ENCODE data around the gene SLC20A1. TPM values are rescaled to one million over a fixed set of nuclear protein-coding genes. Genes with fewer than 3 reads are reported as not detected.

Gene SLC20A1
- total RNA-seq, 1 donor from 2014 or later: 96.7 TPM

- FAIRE-seq (no peak), DNase-seq (ENCODE audit: low read depth) (no peak)
- H3K27ac ChIP-seq (ENCODE audit: low read depth, low read length): no peak overlapping the region
- H3K9ac ChIP-seq (ENCODE audit: low read length): no peak overlapping the region
- H3K36me3 ChIP-seq (ENCODE audit: insufficient read depth, low read length): no peaks in the 10 kb centered on the region
- no peaks in the 10 kb centered on the region for H3K9me3 ChIP-seq (ENCODE audit: insufficient read depth, low read depth, low read length)
- H4K20me1 ChIP-seq (ENCODE audit: insufficient read depth, low read length): no peaks in the 10 kb centered on the region
- H3K4me1 ChIP-seq (ENCODE audit: insufficient read depth, low read length): no peaks in the 10 kb centered on the region
- no peak overlapping the region for H2AFZ ChIP-seq (ENCODE audit: low read depth, low read length)
- no peaks in the 10 kb centered on the region for H3K36me3 Mint-ChIP-seq (ENCODE audit: low read depth, unreplicated experiment)
- H3K27me3 Mint-ChIP-seq (ENCODE audit: low read depth, unreplicated experiment): peaks cover 3% of the 10 kb centered on the region
- no peaks in the 10 kb centered on the region for H3K79me2 ChIP-seq (ENCODE audit: insufficient read depth, low read length)
- no peaks in the 10 kb centered on the region for H3K4me1 Mint-ChIP-seq (ENCODE audit: low read depth, unreplicated experiment)
- H3K4me3 ChIP-seq (ENCODE audit: insufficient read depth, low read depth, low read length): no peak overlapping the region
- H3K27me3 ChIP-seq (ENCODE audit: insufficient read depth, low read length): no peaks in the 10 kb centered on the region
- no peaks in the 10 kb centered on the region for H3K9me3 Mint-ChIP-seq (ENCODE audit: unreplicated experiment)
- no peak overlapping the region for H3K27ac Mint-ChIP-seq (ENCODE audit: unreplicated experiment)
- no peak for TF ChIP-seq EZH2 (IDR thresholded peaks at IDR 0.05; ENCODE audit: insufficient read depth, low read length)
- TF ChIP-seq, protein P1, sequence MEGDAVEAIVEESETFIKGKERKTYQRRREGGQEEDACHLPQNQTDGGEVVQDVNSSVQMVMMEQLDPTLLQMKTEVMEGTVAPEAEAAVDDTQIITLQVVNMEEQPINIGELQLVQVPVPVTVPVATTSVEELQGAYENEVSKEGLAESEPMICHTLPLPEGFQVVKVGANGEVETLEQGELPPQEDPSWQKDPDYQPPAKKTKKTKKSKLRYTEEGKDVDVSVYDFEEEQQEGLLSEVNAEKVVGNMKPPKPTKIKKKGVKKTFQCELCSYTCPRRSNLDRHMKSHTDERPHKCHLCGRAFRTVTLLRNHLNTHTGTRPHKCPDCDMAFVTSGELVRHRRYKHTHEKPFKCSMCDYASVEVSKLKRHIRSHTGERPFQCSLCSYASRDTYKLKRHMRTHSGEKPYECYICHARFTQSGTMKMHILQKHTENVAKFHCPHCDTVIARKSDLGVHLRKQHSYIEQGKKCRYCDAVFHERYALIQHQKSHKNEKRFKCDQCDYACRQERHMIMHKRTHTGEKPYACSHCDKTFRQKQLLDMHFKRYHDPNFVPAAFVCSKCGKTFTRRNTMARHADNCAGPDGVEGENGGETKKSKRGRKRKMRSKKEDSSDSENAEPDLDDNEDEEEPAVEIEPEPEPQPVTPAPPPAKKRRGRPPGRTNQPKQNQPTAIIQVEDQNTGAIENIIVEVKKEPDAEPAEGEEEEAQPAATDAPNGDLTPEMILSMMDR (IDR thresholded peaks at IDR 0.05; ENCODE audit: insufficient read depth, low read depth, low read length): no peak
- no peak overlapping the region for H3K4me3 Mint-ChIP-seq (ENCODE audit: unreplicated experiment)
- H3K4me2 ChIP-seq (ENCODE audit: low read length): no peak overlapping the region
Measured at GRCh38 chr2:112673008-112673407, 27.3 kb downstream of the SLC20A1 start.

- Mint-ChIP-seq H3K4me3 (ENCODE audit: unreplicated experiment) (no peak overlapping the region), H3K9me3 (ENCODE audit: unreplicated experiment) (no peaks in the 10 kb centered on the region), H3K4me1 (ENCODE audit: low read depth, unreplicated experiment) (no peaks in the 10 kb centered on the region), H3K36me3 (ENCODE audit: low read depth, unreplicated experiment) (no peaks in the 10 kb centered on the region), H3K27me3 (ENCODE audit: low read depth, unreplicated experiment) (peaks cover 3% of the 10 kb centered on the region), H3K27ac (ENCODE audit: unreplicated experiment) (no peak overlapping the region)
- no peaks in the 10 kb centered on the region for H3K36me3 ChIP-seq (ENCODE audit: insufficient read depth, low read length)
- no peak for FAIRE-seq
- no peaks in the 10 kb centered on the region for H3K27me3 ChIP-seq (ENCODE audit: insufficient read depth, low read length)
- no peak overlapping the region for H3K27ac ChIP-seq (ENCODE audit: low read depth, low read length)
- H3K4me1 ChIP-seq (ENCODE audit: insufficient read depth, low read length): no peaks in the 10 kb centered on the region
- no peaks in the 10 kb centered on the region for H3K9me3 ChIP-seq (ENCODE audit: insufficient read depth, low read depth, low read length)
- no peak overlapping the region for H3K9ac ChIP-seq (ENCODE audit: low read length)
- H3K4me2 ChIP-seq (ENCODE audit: low read length): no peak overlapping the region
- H3K79me2 ChIP-seq (ENCODE audit: insufficient read depth, low read length): no peaks in the 10 kb centered on the region
- no peak for DNase-seq (ENCODE audit: low read depth)
- H2AFZ ChIP-seq (ENCODE audit: low read depth, low read length): no peak overlapping the region
- no peak overlapping the region for H3K4me3 ChIP-seq (ENCODE audit: insufficient read depth, low read depth, low read length)
- no peaks in the 10 kb centered on the region for H4K20me1 ChIP-seq (ENCODE audit: insufficient read depth, low read length)
- TF ChIP-seq, protein P1 (IDR thresholded peaks at IDR 0.05; ENCODE audit: insufficient read depth, low read depth, low read length): no peak
- no peak for TF ChIP-seq EZH2 (IDR thresholded peaks at IDR 0.05; ENCODE audit: insufficient read depth, low read length)
Measured at GRCh38 chr2:112674229-112674628, 28.5 kb downstream of the SLC20A1 start.

DNA sequence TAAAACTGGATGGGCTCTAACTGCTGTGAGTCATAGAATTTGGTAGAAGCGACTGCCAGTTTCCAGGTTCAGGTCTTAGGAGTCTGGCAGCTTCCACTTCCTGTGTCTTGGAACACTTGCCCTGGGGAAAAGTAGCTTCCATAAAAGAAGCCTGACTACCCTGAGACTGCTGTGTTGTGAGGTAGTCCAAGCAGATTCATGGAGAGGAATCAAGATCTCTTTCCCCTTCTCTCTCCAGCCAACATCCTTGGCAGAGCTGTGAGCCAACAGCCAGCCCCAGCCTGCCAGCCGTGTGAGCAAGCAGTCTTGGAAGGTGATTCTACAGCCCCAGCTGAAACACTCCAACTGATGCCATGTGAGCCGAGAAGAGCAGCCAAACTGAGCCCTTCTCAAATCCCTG lies 33.7 kb downstream of the SLC20A1 start:
- H3K27ac Mint-ChIP-seq (ENCODE audit: unreplicated experiment): no peak overlapping the region
- no peak overlapping the region for H2AFZ ChIP-seq (ENCODE audit: low read depth, low read length)
- peak; percentile 18 for DNase-seq (ENCODE audit: low read depth)

More for the DNA sequence above, 33.7 kb downstream of the SLC20A1 start:
- Histone ChIP-seq H3K4me1 (ENCODE audit: insufficient read depth, low read length) (no peaks in the 10 kb centered on the region), H3K27me3 (ENCODE audit: insufficient read depth, low read length) (no peaks in the 10 kb centered on the region), H3K79me2 (ENCODE audit: insufficient read depth, low read length) (no peaks in the 10 kb centered on the region), H4K20me1 (ENCODE audit: insufficient read depth, low read length) (no peaks in the 10 kb centered on the region), H3K4me3 (ENCODE audit: insufficient read depth, low read depth, low read length) (no peak overlapping the region), H3K4me2 (ENCODE audit: low read length) (no peak overlapping the region), H3K9ac (ENCODE audit: low read length) (no peak overlapping the region), H3K27ac (ENCODE audit: low read depth, low read length) (no peak overlapping the region), H3K9me3 (ENCODE audit: insufficient read depth, low read depth, low read length) (no peaks in the 10 kb centered on the region), H3K36me3 (ENCODE audit: insufficient read depth, low read length) (no peaks in the 10 kb centered on the region)
- Mint-ChIP-seq H3K27me3 (ENCODE audit: low read depth, unreplicated experiment) (peaks cover 21% of the 10 kb centered on the region), H3K4me1 (ENCODE audit: low read depth, unreplicated experiment) (no peaks in the 10 kb centered on the region), H3K9me3 (ENCODE audit: unreplicated experiment) (no peaks in the 10 kb centered on the region), H3K4me3 (ENCODE audit: unreplicated experiment) (no peak overlapping the region), H3K36me3 (ENCODE audit: low read depth, unreplicated experiment) (no peaks in the 10 kb centered on the region)
- no peak for FAIRE-seq
- TF ChIP-seq EZH2 (IDR thresholded peaks at IDR 0.05; ENCODE audit: insufficient read depth, low read length): no peak
- TF ChIP-seq, protein P1 (IDR thresholded peaks at IDR 0.05; ENCODE audit: insufficient read depth, low read depth, low read length): no peak

All from astrocyte (in vitro differentiated cells and primary cell).